Keratinocyte (primary cell): ENCODE measurements around the gene TTLL5.

ENCODE experiments used
- CTCF ChIP-seq, 3 experiments: IDR thresholded peaks in 1 of 3; conservative IDR thresholded peaks in 1 of 3; optimal IDR thresholded peaks in 1 of 3; 2 replicates in 2 of 3; 3 replicates in 1 of 3; pipeline versions ENCODE3 to v1.5.1; 2011; ENCODE audit warnings: low read length in 3 of 3, mild to moderate bottlenecking in 3 of 3, moderate library complexity in 2 of 3, control low read depth in 1 of 3, inconsistent platforms in 1 of 3; ENCODE audit not compliant: insufficient read depth in 2 of 3; ENCODE audit errors: extremely low read depth in 1 of 3
- EZH2 ChIP-seq: IDR thresholded peaks from one replicate; pipeline ENCODE4 v1.6.1; 2012; ENCODE audit warnings: inconsistent platforms, mild to moderate bottlenecking, low read length, moderate library complexity

GRCh38 chr14:75967866-75968265, 306.8 kb downstream of the TTLL5 start:
- TF ChIP-seq CTCF (optimal IDR thresholded peaks at IDR 0.05 in 1 of 3, IDR thresholded peaks at IDR 0.05 in 1 of 3, conservative IDR thresholded peaks at IDR 0.05 in 1 of 3; ENCODE audit: extremely low read depth in 1 of 3, insufficient read depth in 2 of 3, low read length in 3 of 3) (no peak), EZH2 (no peak)
